Ureter (tissue), 1 donor: Measurements from ENCODE around the gene AGBL4. TPM values are rescaled to one million over a fixed set of nuclear protein-coding genes. Genes with fewer than 3 reads are reported as not detected.

ENCODE experiments used
- DNase-seq: peaks from one replicate; pipeline ENCODE4 v3.0.0-alpha.2; 2020; ENCODE audit warnings: low spot score
- total RNA-seq: library from RNA; stranded (reverse); gene quantifications from one replicate; pipeline ENCODE4 v1.2.4, GENCODE V29; 2023
- donor health status: DM: yes; HTN: yes; CAD: no.

The AGBL4 gene
- total RNA-seq, 1 donor from 2014 or later = 0.21 TPM

DNA sequence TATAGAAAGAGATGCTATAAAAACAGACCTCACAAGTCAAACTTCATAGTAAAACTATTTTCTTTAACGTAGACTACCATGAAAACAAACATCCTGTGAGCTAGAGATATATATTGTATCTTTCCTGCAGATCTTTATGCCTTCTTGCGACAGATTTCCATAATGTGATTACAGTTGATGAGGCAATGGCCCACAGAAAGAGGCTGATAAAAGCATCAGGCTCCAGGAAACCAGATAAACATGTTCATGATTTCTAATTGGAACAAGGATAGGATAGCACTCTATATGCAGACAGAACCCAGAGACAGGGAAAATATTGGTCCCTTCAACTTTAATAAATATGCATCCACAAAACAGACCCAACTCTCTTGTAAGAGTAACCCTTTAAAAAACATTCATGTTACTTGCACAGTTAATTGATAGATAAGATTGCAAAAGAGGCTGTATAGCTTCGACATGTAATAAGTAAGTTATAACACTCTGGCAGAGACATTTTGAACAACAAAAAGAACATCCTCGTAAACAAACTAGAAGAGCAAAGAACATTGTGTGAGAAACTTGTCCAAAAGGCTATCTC lies 329.4 kb downstream of the AGBL4 start:
- no peak for DNase-seq

DNA sequence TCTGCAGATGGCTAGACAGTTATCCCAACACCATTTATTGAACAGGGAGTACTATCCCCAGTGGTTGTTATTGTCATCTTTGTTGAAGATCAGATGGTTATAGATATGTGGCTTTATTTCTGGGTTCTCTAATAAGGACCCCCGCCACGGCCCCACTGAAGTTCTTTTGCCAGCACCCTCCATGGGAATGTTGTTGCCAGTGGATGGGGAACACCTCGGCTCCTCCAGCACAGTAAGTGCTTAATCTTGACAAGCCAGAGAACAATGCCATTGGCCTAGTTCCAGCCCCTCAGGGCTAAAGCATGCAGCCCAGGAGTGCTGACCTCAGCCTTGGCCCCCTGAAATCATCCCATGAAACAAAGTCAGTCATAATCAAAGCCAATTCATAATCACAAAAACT lies 337.6 kb downstream of the AGBL4 start:
- DNase-seq = no peak

DNA sequence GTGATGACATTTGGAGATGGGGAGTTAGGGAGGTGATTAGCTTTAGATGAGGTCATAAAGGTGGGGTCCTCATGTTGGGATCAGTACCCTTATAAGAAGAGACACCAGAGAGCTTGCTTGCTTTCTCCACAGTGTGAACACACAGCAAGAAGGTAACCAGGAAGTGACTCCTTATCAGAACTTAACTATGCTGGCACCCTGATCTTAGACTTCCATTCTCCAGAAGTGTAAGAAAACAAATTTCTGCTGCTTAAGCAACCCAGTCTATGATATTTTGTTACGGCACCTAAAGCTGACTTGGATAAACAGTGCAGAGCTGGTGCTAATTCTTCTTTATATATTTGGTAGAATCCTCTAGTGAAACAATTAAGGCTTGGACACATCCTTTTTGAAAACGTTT lies 346.0 kb downstream of the AGBL4 start:
- DNase-seq = no peak

DNA sequence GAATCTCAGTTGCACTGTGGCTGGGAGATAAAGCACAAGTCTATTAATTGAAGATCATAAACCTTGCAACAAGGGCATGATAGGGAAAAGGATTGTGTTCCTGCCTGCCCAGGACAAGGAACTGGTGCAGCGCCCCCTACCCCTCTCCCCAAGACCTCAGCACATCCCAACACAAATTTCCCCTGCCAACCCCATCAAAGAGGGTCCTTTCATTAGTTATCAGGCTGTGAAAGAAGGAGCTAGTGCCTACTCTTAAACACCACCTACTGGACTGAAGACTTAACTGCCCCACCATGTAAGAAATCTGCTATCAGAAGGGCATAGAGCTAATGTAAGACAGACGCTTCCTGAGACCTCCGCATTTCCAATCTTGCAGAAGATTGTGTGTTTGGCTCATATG lies 372.6 kb downstream of the AGBL4 start:
- DNase-seq = no peak

DNA sequence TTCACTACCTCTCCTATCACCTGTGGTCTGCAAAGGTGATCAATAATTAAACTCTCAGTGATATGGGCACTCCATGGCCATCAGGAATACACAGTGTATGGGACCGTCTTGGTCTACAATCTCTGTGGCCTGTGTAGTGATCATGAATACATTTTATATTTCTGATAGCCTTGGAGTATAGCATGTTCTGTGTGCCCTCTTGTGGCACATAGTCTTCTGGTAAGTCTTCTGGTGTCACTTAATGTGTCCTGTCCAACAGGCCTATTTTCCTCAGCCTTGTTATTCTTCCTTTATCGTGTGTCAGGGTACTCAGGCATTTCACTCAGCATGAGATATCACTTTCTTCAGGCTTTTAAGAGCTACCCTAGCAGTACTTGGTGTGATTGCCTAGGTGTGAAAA lies 393.6 kb downstream of the AGBL4 start:
- no peak for DNase-seq

DNA sequence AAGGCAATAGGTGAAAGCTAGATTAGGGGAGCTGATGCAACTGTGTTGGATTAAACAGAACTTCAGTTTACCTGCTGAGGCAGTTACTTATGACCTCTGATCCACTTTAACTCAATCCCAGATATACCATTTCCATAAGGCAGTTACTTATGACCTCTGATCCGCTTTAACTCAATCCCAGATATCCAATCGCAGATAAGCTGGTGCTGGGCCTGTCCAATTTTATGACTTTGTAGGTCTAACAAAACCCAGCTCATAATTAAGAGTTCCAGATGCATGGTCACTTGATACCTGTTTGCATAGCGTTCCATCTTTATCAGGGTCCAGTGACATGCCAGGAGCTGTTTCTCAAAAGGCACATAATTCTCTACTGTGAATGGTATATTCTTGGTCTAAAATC lies 396.0 kb downstream of the AGBL4 start:
- no peak for DNase-seq

DNA sequence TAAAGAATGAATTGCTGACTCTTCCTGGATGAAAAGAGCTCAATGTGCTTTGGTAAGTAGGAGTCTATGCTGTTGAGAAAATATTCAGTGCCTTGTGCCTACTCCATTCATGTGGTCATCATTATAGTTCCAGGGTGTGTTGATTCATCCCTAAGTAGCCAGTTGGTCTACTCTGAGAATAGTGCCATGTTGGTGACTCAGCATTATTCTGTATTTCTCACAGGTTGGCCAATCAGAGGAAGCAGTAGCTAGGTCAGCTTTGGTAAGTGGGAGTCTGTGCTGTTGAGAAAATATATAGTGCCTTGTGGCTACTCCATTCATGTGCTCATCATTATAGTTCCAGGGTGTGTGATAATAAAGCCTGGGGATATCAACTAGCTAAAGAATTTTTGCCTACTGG lies 397.3 kb downstream of the AGBL4 start:
- no peak for DNase-seq

DNA sequence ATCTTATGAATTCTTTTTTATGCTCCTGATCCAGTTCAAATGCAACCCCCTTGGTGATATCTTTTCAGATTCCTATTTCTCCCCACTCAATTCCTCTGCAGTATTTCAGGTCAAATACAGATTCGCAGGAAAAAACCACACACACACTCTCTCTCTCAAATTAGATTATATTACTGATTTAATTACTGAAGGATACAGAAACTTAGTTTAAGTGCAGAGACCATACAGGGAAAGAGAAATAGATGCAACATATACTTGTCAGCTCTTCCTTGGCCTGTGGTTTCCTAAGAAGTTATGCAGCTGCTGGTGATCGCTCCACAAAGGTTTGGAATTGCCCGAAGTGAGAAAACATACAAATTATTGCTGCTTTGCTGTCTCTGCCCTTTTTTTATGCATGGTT lies 400.9 kb downstream of the AGBL4 start:
- no peak for DNase-seq

DNA sequence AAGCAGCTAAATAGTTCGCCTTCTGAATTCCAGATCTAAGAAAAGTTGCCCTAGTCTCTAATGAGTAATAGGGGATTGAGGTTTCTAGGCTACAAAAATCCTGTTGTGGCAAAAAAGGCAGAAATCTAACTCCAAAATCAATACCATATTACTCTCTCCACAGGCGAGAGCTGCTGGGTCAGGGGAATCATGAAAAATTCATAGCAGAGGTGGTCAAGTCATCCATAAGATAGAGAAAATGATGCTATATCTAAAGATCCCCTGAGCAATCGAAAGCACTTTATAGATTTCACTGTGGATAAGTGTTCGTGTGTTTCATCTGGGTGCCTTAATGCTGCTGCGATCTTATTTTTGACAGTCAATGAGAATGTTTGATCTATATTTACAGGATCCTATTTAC lies 417.7 kb downstream of the AGBL4 start:
- no peak for DNase-seq

DNA sequence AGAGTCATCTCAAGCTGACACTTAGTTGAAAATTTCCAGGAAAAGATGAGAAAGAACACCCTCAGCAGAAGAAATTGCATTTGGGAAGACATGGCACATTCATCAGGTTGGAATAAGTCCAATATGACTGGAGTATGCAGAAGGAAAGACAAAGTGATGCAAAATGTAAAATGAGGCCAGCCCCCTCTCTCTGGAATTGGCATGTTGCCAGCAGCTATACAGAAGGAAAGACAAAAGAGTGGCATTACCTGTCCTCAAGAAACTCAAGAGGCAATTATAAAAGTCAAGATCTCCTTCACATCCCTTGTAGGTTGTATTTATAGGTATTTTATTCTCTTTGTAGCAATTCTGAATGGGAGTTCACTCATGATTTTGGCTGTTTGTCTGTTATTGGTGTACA lies 426.3 kb downstream of the AGBL4 start:
- DNase-seq = no peak

DNA sequence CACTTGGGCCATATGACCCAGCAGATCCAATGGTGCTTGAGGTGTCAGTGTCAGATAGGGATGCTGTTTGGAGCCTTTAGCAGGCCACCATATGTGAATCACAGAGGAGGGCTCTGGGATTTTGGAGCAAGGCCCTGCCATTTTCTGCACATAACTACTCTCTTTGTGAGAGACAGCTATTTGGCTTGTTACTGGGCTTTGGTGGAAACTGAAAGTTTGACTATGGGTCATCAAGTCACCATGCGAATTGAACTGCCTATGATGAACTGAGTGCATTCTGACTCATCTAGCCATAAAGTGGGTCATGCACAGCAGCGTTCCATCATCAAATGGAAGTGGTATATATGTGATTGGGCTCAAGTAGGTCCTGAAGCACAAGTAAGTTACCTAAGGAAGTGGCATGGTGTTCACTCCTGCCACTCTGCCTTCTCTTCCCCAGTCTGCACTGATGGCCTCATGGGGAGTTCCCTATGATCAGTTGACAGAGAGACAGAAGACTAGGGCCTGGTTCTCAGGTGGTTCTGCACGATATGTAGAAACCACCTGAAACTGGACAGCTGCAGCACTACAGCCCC lies 447.3 kb downstream of the AGBL4 start:
- DNase-seq = no peak

DNA sequence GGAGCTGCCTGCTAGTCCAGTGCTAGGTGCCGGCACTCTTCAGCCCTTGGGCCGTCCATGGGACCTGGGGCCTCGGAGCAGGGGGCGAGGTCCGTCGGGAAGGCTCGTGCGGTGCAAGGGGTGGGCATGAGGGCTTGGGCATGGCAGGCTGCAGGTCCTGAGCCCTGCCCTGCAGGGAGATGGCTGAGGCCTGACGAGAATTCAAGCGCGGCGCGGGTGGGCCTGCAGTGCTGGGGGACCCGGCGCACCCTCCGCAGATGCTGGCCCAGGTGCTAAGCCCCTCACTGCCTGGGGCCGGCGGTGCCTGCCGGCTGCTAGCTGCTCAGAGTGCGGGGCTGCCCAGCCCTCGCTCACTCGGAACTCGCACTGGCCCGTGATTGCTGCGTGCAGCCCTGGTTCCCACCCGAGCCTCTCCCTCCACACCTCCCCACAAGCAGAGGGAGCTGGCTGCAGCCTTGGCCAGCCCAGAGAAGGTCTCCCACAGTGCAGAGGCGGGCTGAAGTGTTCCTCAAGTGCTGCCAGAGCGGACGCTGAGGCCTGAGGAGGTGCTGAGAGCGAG lies 467.0 kb downstream of the AGBL4 start:
- DNase-seq = no peak

DNA sequence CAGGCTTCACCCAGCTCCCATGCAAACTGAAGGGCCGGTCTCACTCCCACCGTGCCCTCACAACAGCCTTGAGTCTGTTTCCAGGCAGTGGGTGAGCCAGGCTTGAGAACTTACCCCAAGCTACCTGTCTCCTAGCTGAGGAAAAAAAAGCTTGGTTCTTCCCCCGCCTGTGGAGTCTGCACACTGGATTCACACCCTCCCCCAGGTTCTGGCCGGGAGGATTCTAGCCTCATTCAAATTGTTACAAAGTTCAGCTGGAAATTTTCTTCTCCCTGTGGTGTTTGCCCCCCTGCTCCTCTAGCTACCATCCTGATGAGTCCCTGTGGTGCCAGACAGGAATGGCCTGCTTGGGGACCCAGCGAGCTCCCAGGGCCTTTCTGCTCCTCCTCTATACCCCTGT lies 471.7 kb downstream of the AGBL4 start:
- no peak for DNase-seq

DNA sequence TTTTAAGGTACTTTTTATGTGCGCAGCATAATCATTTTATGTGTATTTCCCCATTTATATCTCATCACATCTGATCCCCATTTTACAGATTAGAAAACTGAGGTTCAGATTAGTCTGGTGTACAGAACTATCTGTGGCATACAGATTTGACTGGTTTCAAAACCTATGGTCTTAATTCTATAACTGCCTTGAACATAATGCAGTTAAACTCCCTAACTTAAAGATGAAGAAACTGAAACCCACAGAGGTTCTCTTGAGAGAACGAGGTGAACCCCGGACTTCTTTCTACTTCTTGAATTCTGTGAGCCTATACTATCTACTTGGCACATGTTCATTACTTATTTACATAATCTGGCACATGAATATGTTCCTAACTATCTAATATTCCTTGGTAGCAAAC lies 479.1 kb downstream of the AGBL4 start:
- no peak for DNase-seq

DNA sequence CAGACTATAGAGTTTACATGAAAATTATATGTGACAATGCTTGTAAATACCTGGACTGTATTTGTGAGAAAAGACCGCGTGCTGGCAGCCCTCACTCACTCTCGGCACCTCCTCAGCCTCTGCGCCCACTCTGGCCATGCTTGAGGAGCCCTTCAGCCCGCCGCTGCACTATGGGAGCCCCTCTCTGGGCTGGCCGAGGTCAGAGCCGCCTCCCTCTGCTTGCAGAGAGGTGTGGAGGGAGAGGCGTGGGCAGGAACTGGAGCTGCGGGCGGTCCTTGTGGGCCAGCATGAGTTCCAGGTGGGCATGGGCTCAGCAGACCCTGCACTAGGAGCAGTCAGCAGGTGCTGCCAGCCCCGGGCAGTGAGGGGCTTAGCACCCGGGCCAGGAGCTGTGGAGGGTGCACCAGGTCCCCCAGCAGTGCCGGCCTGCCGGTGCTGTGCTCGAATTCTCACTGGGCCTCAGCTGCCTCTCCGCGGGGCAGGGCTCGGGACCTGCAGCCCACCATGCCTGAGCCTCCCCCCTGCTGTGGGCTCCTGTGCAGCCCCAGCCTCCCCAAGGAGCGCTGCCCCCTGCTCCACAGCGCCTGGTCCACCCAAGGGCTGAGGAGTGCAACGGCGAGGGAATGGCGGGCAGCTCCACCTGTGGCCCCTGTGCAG lies 482.5 kb downstream of the AGBL4 start:
- DNase-seq = no peak

DNA sequence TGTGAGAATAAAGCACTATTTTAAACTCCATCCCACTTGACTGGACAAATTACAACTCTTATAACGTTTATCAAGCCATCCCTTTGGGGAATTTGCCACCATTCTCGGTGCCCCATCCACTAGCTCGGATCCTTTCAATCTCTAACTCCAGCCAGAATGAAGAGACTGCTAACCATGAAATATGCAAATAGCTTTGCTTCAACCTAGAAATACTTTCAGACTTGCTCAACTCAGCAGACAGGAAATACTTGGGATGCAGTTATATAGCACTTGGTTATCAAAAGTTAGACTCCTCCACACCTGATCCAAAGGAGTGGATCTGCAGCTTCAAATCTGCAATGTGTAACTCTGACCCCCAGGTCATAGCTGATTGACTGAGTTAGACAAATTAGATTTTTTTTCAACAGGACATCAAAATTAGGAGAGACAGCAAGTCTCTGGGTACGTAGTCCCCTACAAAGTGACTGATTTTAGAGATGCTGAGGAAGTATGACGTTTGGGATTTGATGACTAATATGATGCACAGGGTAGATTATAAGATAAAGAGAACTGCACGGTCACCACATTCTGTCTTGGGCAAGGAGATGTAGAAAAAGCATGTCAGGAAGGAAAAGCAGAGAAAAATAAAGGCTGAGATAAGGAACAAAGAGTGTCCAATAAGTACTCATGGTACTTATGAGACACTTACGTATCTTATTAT lies 496.0 kb downstream of the AGBL4 start:
- no peak for DNase-seq

DNA sequence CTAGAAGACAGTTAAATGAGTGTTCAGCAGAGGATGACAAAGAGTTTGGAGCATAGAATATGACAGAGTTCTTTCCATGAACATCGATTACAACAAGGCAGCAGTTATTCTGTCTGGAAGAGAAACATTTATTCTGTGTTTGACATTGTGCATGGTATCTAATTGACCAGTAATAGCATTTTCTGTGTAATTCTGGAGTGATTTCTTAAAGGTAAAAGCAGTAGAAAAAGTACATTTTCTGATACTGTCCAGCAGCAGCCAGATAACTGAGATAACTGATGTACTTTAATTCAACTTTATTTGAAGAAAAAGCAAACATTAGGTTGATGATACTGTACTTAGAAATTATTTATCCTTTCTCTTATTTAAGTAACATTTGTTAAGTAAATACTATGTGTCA lies 497.1 kb downstream of the AGBL4 start:
- DNase-seq = no peak

DNA sequence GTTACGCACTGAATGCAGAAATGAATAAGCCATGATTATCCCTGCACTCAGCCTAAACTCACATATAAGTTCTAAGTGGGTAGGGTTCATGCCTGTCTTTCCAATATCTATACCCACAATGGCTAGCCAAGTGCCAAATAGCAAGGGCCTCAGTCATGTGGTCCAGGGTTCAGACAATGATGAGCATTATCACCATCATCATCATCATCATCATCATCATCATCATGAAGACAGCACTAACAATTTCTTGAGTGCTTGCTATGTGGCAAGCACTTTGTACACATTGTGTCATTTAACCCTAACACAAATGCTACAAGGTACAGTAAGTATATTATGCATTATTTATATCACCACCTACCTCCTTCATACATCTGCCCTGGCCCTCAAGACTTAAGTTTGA lies 500.0 kb downstream of the AGBL4 start:
- no peak for DNase-seq

DNA sequence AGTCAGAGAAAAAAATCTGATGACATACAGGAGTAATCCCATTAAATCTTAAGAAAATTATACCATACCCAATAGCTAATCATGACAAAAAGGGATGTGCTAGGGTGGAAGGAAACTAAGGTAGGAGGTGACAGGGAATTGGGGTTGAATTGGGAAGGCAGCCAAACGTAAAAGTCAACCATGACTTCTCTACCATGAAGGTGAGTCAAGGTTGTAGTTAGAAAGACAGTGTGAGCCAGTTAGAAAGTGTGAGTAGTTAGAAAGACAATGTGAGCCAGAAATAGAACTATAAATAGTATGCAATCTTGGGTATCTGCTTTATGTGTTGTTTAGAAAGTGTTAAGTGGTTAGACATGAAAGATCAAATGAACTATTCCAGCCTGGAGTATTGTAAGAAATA lies 556.8 kb downstream of the AGBL4 start:
- DNase-seq = no peak

DNA sequence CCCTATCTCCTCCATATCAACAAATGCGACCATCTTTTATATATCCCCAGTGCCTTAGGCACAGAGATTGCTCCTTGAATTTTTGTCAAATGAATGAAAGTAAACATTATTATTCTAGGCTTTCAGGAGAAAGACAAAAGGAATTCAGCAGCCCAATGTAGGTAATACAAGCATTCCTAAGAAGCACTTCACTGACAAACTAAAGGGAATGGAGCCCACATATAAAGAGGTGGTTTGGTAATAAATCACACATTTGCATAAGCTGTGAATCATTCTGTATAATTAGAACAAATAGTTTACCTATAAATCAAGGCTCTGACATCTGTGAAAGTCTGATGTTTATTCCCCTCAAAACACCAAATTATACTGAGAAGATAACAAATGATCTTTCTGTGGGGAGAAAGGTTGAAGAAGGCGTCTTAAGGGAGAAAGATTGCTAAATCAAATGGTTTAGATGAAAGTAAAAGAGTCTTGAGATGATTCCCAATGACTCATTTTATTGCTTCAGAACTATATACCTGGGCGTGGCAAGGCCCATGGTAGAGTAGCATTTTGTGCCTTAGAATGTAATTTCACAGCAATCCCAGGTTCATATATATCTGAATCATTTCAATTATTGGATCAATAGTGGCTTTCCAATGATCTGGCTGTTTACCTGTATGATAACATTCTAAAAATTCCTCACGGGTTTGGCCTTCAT lies 558.1 kb downstream of the AGBL4 start:
- DNase-seq = no peak

DNA sequence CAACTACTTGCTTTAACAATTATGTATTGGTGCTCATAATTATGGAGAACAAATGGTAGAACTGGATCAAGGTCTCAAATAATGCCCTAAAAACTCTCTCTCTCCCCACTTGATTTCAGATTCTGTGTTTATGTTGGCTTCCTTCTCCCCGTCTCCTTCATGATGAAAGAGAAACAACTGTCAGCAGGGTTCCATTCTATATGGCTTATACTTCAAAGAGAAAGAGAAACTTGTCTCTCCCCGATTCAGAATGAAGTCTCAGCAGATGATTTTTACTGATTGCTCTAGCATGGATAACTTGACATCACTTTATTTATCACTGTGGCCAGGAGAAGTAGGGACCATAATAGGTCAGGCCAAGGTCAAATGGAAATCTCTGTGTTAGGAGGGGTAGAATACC lies 575.6 kb downstream of the AGBL4 start:
- DNase-seq = no peak

DNA sequence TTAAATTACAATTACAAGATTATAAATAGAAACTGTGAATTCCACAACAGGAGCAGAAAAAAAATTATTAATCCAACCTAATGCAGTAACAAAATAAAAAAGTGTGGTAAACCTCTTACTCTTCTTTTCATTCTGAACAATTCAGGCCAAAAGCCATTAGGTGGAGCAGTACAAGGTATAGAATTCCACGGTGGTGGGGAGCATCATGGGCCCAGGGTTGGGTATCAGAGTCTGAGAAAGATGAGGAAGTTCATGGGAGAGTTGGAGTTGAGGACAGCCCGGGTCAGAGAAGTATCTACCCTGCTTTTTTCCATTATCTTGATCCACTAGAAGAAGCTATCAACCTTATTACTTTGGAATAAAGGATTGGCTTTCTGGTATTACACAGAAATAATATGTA lies 586.9 kb downstream of the AGBL4 start:
- no peak for DNase-seq
